Lower leg skin (tissue), 3 donors: Measurements from ENCODE around the gene MAPKAPK2.

Source experiments
- CTCF ChIP-seq, 3 donors: fragments of 450-650 bp; IDR thresholded peaks; one replicate each; pipeline ENCODE4 v1.5.1; 2016; ENCODE audit warnings: antibody characterized with exemption in 3 of 3, mild to moderate bottlenecking in 3 of 3, moderate library complexity in 2 of 3
- POLR2A ChIP-seq, 2 donors: fragments of 450-650 bp; IDR thresholded peaks; one replicate each; pipeline ENCODE4 v1.6.1; 2016 to 2017; ENCODE audit warnings: antibody characterized with exemption in 2 of 2, mild to moderate bottlenecking in 1 of 2, moderate library complexity in 1 of 2

GRCh38 chr1:206732508-206732907 is 47.8 kb downstream of the MAPKAPK2 start:
- TF ChIP-seq CTCF (IDR thresholded peaks at IDR 0.05), result no peak
- no peak for TF ChIP-seq POLR2A (IDR thresholded peaks at IDR 0.05)
